Astrocyte (in vitro differentiated cells and primary cell): ENCODE data around the gene CSNK1G2. TPM values are rescaled to one million over a fixed set of nuclear protein-coding genes. Genes with fewer than 3 reads are reported as not detected.

ENCODE experiments used
- DNase-seq: peaks from one replicate; pipeline ENCODE4 v3.0.0-alpha.2; 2010; ENCODE audit warnings: low read depth
- FAIRE-seq: peaks from 2 replicates; lab custom pipeline; 2011; peaks lifted over from hg19 to GRCh38; lab: Jason Lieb, UNC
- H2AFZ ChIP-seq: 2 replicates; pipeline ENCODE4 v1.6.0; 2012; ENCODE audit warnings: low read depth, low read length, inconsistent platforms
- H3K27ac ChIP-seq: 2 replicates; pipeline ENCODE4 v1.5.1; 2011; ENCODE audit warnings: low read depth, low read length, inconsistent platforms
- H3K27me3 ChIP-seq: 2 replicates; pipeline ENCODE4 v1.6.0; 2011; ENCODE audit warnings: low read length, inconsistent platforms; ENCODE audit not compliant: insufficient read depth
- H3K36me3 ChIP-seq: 2 replicates; pipeline ENCODE4 v1.5.1; 2011; ENCODE audit warnings: low read length, inconsistent platforms; ENCODE audit not compliant: insufficient read depth
- H3K4me1 ChIP-seq: 2 replicates; pipeline ENCODE4 v1.5.1; 2011; ENCODE audit warnings: low read length, inconsistent platforms; ENCODE audit not compliant: insufficient read depth
- H3K4me2 ChIP-seq: 2 replicates; pipeline ENCODE4 v1.6.0; 2012; ENCODE audit warnings: low read length, inconsistent platforms
- H3K4me3 ChIP-seq: 2 replicates; pipeline ENCODE4 v1.5.1; 2011; ENCODE audit warnings: low read depth, mild to moderate bottlenecking, low read length, inconsistent platforms; ENCODE audit not compliant: insufficient read depth
- H3K79me2 ChIP-seq: 2 replicates; pipeline ENCODE4 v1.6.0; 2012; ENCODE audit warnings: mild to moderate bottlenecking, low read length, inconsistent platforms; ENCODE audit not compliant: insufficient read depth
- H3K9ac ChIP-seq: 2 replicates; pipeline ENCODE4 v1.6.0; 2012; ENCODE audit warnings: mild to moderate bottlenecking, low read length, inconsistent platforms
- H3K9me3 ChIP-seq: 2 replicates; pipeline ENCODE4 v1.5.1; 2012; ENCODE audit warnings: low read depth, mild to moderate bottlenecking, low read length, inconsistent platforms; ENCODE audit not compliant: insufficient read depth
- H4K20me1 ChIP-seq: 2 replicates; pipeline ENCODE4 v1.6.0; 2012; ENCODE audit warnings: low read length, inconsistent platforms; ENCODE audit not compliant: insufficient read depth
- H3K27ac Mint-ChIP-seq: one replicate; pipeline ENCODE4 v1.8.0; 2021; ENCODE audit warnings: mild to moderate bottlenecking, mixed read lengths; ENCODE audit not compliant: unreplicated experiment
- H3K27me3 Mint-ChIP-seq: one replicate; pipeline ENCODE4 v1.8.0; 2021; ENCODE audit warnings: low read depth, mixed read lengths; ENCODE audit not compliant: unreplicated experiment
- H3K36me3 Mint-ChIP-seq: one replicate; pipeline ENCODE4 v1.8.0; 2021; ENCODE audit warnings: low read depth, mixed read lengths; ENCODE audit not compliant: unreplicated experiment
- H3K4me1 Mint-ChIP-seq: one replicate; pipeline ENCODE4 v1.8.0; 2021; ENCODE audit warnings: low read depth, mixed read lengths; ENCODE audit not compliant: unreplicated experiment
- H3K4me3 Mint-ChIP-seq: one replicate; pipeline ENCODE4 v1.8.0; 2021; ENCODE audit warnings: mild to moderate bottlenecking, moderate library complexity, mixed read lengths; ENCODE audit not compliant: unreplicated experiment
- H3K9me3 Mint-ChIP-seq: one replicate; pipeline ENCODE4 v1.8.0; 2021; ENCODE audit warnings: mild to moderate bottlenecking, mixed read lengths; ENCODE audit not compliant: unreplicated experiment
- CTCF ChIP-seq: IDR thresholded peaks from 2 replicates; pipeline ENCODE4 v1.5.1; 2011; ENCODE audit warnings: low read depth, mild to moderate bottlenecking, inconsistent platforms, low read length, moderate library complexity; ENCODE audit not compliant: insufficient read depth
- EZH2 ChIP-seq: IDR thresholded peaks from 2 replicates; pipeline ENCODE4 v1.6.1; 2012; ENCODE audit warnings: mild to moderate bottlenecking, low read length, inconsistent platforms; ENCODE audit not compliant: insufficient read depth
- total RNA-seq: library from RNA; stranded (reverse); gene quantifications from 2 replicates; pipeline ENCODE4 v1.2.1, GENCODE V29; 2021

Gene CSNK1G2
- total RNA-seq, 1 donor from 2014 or later, result 64.1 TPM

- Histone ChIP-seq H3K9me3 (no peaks in the 10 kb centered on the region), H4K20me1 (peaks cover 92% of the 10 kb centered on the region), H3K4me3 (no peak overlapping the region), H3K27me3 (no peaks in the 10 kb centered on the region), H3K9ac (no peak overlapping the region), H2AFZ (no peak overlapping the region), H3K79me2 (peaks cover 91% of the 10 kb centered on the region), H3K27ac (no peak overlapping the region), H3K36me3 (no peaks in the 10 kb centered on the region), H3K4me1 (no peaks in the 10 kb centered on the region), H3K4me2 (no peak overlapping the region)
- H3K27me3 Mint-ChIP-seq, result no peaks in the 10 kb centered on the region
- no peak for DNase-seq
- H3K36me3 Mint-ChIP-seq, result peaks cover 4% of the 10 kb centered on the region
- TF ChIP-seq CTCF (no peak), EZH2 (no peak)
- no peaks in the 10 kb centered on the region for H3K9me3 Mint-ChIP-seq
- no peak overlapping the region for H3K27ac Mint-ChIP-seq
- H3K4me1 Mint-ChIP-seq, result peaks cover 1% of the 10 kb centered on the region
- H3K4me3 Mint-ChIP-seq, result no peak overlapping the region
- no peak for FAIRE-seq
Observed at GRCh38 chr19:1953037-1953436, 12.1 kb downstream of the CSNK1G2 start.

- Histone ChIP-seq H3K9me3 (no peaks in the 10 kb centered on the region), H3K36me3 (no peaks in the 10 kb centered on the region), H3K4me2 (no peak overlapping the region), H3K79me2 (peaks cover 90% of the 10 kb centered on the region), H3K9ac (no peak overlapping the region), H4K20me1 (peaks cover 90% of the 10 kb centered on the region), H3K27me3 (no peaks in the 10 kb centered on the region), H2AFZ (no peak overlapping the region), H3K4me1 (no peaks in the 10 kb centered on the region), H3K4me3 (no peak overlapping the region), H3K27ac (no peak overlapping the region)
- Mint-ChIP-seq H3K4me3 (no peak overlapping the region), H3K9me3 (no peaks in the 10 kb centered on the region), H3K27me3 (no peaks in the 10 kb centered on the region), H3K36me3 (peaks cover 4% of the 10 kb centered on the region), H3K27ac (no peak overlapping the region), H3K4me1 (peaks cover 1% of the 10 kb centered on the region)
- FAIRE-seq (no peak), DNase-seq (no peak)
- no peak for TF ChIP-seq CTCF
- no peak for TF ChIP-seq EZH2
Observed at GRCh38 chr19:1953441-1954094, 12.6 kb downstream of the CSNK1G2 start.

- H2AFZ ChIP-seq, result no peak overlapping the region
- Mint-ChIP-seq H3K36me3 (no peaks in the 10 kb centered on the region), H3K9me3 (no peaks in the 10 kb centered on the region), H3K27me3 (no peaks in the 10 kb centered on the region), H3K27ac (no peak overlapping the region), H3K4me3 (no peak overlapping the region), H3K4me1 (peaks cover 1% of the 10 kb centered on the region)
- no peaks in the 10 kb centered on the region for H3K36me3 ChIP-seq
- H3K79me2 ChIP-seq, result peaks cover 86% of the 10 kb centered on the region
- H3K27ac ChIP-seq, result no peak overlapping the region
- TF ChIP-seq EZH2 (no peak), CTCF (no peak)
- FAIRE-seq, result no peak
- no peaks in the 10 kb centered on the region for H3K27me3 ChIP-seq
- H3K4me3 ChIP-seq, result no peak overlapping the region
- H4K20me1 ChIP-seq, result peaks cover 86% of the 10 kb centered on the region
- no peaks in the 10 kb centered on the region for H3K4me1 ChIP-seq
- H3K9me3 ChIP-seq, result no peaks in the 10 kb centered on the region
- H3K9ac ChIP-seq, result no peak overlapping the region
- no peak overlapping the region for H3K4me2 ChIP-seq
- no peak for DNase-seq
Observed at GRCh38 chr19:1954532-1954933, 13.6 kb downstream of the CSNK1G2 start.
